Measurements from ENCODE around the gene HIPK2.

DNA sequence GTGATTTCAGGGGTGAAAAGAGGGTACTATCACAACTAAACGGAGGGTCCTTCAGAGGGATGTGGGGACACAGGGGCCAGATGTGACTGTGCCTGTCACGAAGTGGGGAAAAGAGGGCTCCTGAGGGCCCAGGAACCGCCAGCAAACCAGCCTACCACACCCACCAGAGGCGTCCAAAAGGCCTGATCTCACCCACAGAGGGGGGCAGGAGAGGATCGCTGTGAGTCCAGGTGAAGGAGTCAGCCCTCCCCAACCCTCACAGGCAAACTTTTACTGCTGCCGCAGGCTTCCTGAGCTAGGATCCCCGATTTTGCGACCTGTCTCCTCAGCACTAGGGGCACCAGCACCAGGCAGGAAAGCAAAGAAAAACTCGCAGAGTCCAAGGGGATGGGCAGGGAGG, 64.7 kb downstream of the HIPK2 start:
- TF ChIP-seq, protein P1, sequence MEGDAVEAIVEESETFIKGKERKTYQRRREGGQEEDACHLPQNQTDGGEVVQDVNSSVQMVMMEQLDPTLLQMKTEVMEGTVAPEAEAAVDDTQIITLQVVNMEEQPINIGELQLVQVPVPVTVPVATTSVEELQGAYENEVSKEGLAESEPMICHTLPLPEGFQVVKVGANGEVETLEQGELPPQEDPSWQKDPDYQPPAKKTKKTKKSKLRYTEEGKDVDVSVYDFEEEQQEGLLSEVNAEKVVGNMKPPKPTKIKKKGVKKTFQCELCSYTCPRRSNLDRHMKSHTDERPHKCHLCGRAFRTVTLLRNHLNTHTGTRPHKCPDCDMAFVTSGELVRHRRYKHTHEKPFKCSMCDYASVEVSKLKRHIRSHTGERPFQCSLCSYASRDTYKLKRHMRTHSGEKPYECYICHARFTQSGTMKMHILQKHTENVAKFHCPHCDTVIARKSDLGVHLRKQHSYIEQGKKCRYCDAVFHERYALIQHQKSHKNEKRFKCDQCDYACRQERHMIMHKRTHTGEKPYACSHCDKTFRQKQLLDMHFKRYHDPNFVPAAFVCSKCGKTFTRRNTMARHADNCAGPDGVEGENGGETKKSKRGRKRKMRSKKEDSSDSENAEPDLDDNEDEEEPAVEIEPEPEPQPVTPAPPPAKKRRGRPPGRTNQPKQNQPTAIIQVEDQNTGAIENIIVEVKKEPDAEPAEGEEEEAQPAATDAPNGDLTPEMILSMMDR (conservative IDR thresholded peaks at IDR 0.05 in 1 of 2, IDR thresholded peaks at IDR 0.05 in 1 of 2; ENCODE audit: extremely low read depth in 1 of 2, insufficient read depth in 1 of 2, low read depth in 1 of 2, low read length in 2 of 2): no peak
- TF ChIP-seq EZH2 (IDR thresholded peaks at IDR 0.05; ENCODE audit: borderline replicate concordance, low read length): no peak
